Left hindlimb (tissue), 1 donor: Measurements from ENCODE around the gene PRDM8.

Source experiments
- DNase-seq: peaks from one replicate; pipeline ENCODE4 v3.0.0-alpha.2; 2018

Gene PRDM8

DNA sequence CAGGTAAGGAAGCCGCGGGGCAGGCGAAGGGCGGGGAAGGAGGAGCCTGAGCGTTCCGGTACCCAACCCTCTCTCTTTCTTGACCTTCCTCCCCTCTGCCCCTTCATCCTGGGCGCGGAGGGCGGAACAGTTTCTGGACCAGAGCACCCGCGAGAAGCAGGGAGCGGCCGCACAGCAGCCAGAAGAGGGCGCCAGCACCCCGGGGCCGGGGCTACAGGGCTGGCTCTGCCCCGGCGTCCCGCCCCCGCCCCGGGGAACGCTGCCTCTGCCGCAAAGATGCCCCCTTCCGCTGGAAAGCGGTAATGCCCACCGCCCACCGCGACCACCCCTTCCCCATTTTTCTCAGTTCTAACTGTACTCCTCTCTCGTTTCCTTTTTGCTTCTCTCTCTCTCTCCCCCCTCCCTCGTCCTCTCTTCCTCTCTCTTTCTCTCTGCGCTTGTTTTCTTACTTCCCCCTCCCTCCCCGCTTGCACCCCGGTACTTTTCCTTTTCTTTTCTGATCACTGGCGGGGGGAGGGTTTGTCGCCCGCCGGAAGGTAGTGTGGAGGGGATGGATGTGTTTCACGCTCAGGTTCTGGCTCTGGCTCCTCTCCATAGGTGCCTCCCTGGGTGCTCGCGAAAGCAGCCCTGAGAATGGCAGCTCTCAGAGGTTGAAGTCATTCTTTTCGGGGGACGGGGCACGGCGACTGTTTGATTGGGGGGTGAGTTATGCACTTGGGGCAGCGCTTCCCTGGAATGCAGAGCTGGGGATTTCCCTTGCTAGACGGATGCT is 13.1 kb upstream of the PRDM8 start:
- peak; percentile 89 for DNase-seq

- DNase-seq = no peak
Observed at GRCh38 chr4:80184825-80185756, 12.2 kb upstream of the PRDM8 start.

- no peak for DNase-seq
Observed at GRCh38 chr4:80185787-80186548, 11.3 kb upstream of the PRDM8 start.

DNA sequence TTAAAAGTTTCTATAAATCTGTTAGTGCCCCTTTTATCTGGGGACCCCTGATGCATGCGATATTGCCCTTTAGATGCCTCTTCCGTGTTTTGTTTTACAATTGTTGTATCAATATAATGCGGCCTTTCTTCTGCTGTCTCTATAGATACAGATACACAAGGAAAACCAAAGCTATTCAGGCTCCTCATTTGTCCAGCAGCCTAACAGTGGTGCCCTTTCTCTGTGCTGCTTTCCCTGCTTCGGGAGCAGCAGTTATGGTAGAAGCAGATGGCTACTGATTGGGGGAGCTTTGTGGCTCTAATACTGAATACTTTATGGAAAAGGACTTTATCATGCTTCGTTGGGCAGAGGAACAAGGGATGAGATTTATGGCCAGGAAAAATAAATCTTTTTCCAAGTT is 10.6 kb upstream of the PRDM8 start:
- DNase-seq = no peak

GRCh38 chr4:80187677-80188076 is 9.6 kb upstream of the PRDM8 start:
- no peak for DNase-seq

DNA sequence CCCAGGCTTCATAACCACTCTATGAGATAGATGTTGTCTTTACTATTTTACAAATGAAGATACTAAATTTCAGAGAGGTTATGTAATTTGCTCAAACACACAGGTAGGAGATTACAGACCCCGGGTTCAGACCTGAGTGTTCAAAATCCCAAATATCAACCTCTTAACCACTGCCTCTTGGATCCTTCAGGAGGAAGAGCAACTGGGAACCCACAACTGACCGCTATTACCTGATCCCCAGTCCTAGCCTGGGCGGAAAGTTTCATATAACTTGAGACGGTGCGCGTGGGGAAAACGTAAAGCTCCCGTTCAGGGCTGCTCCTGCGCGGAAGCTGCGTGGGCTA is 8.9 kb upstream of the PRDM8 start:
- DNase-seq = no peak

- peak; percentile 31 for DNase-seq
Observed at GRCh38 chr4:80188801-80189458, 8.4 kb upstream of the PRDM8 start.

DNA sequence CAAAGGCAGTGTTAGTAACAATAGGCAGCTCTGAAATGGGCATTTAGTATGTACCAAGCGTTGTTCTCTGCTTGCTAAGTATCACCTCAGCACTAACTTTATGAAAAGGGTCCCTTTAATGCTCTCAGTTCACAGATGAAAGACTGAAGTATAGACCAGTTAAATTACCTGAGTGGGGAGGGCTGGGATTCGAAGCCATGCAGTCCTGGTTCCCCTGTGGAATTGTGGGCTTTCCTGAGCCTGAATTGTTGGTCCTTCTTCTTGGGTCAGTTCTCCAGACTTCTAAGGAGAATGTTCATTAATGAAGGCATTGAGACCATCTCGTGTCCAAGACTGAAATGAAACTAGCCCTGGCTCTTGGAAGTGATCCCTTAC is 7.7 kb upstream of the PRDM8 start:
- no peak for DNase-seq

GRCh38 chr4:80189956-80190677 is 7.2 kb upstream of the PRDM8 start:
- no peak for DNase-seq

- no peak for DNase-seq
Observed at GRCh38 chr4:80192252-80192866, 4.9 kb upstream of the PRDM8 start.

GRCh38 chr4:80192937-80193336 is 4.4 kb upstream of the PRDM8 start:
- no peak for DNase-seq

GRCh38 chr4:80195441-80196140 is 1.7 kb upstream of the PRDM8 start:
- DNase-seq = no peak

DNA sequence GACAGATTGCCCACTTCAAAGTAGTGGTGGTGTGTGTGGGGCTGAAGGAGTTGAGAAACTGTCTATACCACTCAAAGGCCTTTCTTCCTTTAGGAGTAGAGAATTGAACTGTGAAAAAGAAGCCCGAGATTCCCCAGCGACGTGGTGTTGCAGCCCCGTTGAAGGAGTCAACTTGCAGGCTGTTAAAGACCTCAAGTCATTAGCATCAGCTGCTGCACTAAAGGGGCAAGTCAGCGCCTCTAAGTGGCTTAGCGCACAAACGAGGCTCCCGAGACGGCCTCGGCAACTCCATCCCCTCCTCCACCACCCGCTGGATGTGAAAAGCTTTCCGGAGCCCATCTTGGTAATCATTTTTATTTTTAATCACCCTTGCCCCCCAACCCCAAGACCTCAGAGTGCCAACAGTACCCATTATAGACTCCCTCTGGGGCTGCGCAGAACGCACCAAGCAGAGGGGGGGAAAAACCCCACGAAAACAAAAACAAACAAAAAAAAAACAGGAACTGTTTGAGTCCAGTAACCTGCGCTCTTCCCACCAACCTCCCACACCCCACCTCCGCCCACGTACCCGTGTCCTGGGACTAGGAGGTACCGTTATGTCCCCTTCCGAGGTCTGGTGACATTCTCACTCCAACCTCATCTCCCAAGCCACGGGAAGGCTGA is 913 bp upstream of the PRDM8 start:
- DNase-seq = no peak

DNA sequence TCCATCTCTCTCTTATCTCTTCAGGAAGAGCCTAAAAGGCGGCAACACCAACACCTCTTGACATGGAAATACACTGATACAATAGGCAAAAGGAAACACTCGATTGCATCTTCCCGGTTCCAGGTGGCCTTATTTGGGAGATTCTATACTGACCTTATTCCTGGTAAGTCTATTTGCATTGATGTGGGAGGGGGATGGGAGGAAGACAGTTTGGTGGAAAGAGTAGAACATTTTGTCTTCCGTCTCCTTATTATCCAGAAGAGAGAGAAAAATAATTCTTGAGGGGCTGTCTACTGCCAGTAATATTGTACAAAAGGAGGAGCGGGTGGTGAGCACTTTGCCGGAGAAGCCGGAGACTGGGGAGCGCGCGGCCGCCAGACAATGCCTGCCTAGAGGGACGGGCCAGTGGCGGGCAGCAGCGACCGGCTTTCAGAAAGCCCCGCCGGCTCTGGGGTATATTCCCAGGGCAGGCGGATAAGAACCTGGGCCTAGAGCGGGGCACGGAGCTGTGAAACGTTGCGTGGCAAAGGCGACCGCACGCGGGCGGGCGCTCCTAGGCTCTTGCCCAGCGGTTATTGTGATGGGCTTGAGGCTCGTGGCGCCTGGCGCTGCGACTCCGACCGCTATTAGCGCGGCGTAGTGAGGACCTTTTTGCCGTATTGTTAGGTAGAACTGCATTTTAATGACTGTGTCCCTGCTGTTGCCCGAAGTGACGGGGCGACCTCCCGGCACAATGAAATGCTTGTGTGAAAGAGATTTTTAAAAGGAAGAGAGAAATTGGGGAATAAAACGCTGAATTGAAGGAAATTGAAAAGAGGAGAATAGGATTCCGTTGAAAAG is 518 bp downstream of the PRDM8 start:
- DNase-seq = no peak

DNA sequence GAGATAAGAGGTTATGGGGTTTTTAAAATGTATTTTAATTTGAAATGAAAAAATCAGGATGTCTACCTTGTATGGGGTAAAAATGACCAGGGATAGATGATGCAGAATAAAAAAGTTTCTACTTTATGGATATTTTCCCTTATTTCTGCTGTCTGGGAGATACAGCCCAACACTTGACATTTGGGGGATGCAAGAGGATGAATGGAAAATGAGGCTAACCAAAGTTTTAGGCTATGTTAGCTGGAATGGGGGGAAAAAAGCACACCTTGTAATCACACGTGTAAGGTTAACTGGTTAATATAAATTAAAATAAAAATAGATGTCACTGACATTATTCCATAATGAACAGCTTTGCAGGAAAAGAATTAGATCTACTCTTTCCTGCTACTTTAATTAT is 1.1 kb downstream of the PRDM8 start:
- DNase-seq = no peak

DNA sequence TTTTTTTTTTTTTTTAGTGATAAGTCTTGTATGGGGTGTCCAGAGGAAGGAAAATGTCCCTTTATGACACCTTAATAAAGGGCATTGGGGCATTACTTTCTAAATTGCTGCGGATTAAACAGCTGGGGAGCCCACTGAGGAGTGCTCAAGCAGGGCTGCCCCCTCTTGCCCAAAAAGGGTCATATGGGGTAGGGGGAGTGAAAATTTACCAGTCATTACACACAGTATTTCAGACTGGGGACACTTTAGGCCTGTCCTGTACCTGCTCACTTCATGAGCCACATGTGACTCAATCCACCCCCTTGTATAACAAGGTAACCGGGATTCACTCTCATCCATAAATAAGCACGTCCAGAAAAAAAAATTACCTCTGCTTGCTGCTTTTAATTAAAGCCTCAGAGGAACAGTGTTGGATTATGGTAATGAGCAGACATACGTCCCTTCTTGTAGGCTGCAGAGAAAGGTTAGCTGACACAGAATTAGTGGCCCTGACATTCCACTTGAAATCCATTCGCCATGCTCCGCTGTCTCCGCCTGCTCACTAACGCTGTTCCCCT is 1.8 kb downstream of the PRDM8 start:
- no peak for DNase-seq

DNA sequence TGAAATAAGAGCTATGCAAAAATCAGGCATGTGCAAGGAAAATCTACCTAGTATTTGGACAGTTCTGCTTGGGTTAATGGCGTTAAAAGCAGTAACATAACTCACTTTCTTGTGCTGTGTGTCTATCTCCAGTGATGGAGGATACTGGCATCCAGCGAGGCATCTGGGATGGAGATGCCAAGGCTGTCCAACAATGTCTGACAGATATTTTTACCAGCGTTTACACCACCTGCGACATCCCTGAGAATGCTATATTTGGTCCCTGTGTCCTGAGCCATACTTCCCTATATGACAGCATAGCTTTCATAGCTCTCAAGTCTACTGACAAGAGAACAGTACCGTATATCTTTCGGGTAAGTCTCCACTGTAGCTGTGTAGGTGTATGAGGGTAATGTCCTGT is 2.6 kb downstream of the PRDM8 start:
- no peak for DNase-seq

- DNase-seq = peak; percentile 64
Observed at GRCh38 chr4:80201252-80202151, 4.2 kb downstream of the PRDM8 start.
